Peyer's patch (tissue), 4 donors: ENCODE results near the gene MB21D2. TPM values are rescaled to one million over a fixed set of nuclear protein-coding genes. Genes with fewer than 3 reads are reported as not detected.

Experiments
- DNase-seq, 3 donors: peaks; one replicate each; pipeline ENCODE4 v3.0.0-alpha.2; 2017 to 2019
- H3K27ac ChIP-seq, 4 donors: fragments of 200-600 bp; sonication (generic); one replicate each; pipeline ENCODE4 v1.5.1; 2016 to 2019
- H3K27me3 ChIP-seq, 2 donors: fragments of 200-600 bp; sonication (generic); one replicate each; pipeline ENCODE4 v1.5.1; 2019
- H3K36me3 ChIP-seq, 3 donors: fragments of 200-600 bp; sonication (generic); one replicate each; pipeline ENCODE4 v1.5.1; 2016 to 2019
- H3K4me1 ChIP-seq, 4 donors: fragments of 200-600 bp; sonication (generic); one replicate each; pipeline ENCODE4 v1.5.1; 2016 to 2019
- H3K4me3 ChIP-seq, 4 donors: fragments of 200-600 bp; sonication (generic); 1 replicate in 3 of 4; 2 replicates in 1 of 4; pipeline ENCODE4 v1.5.1; 2016 to 2019; ENCODE audit warnings: mild to moderate bottlenecking in 1 of 4
- H3K9me3 ChIP-seq, 4 donors: fragments of 200-600 bp; sonication (generic); one replicate each; pipeline ENCODE4 v1.5.1; 2016 to 2019; ENCODE audit warnings: mild to moderate bottlenecking in 1 of 4
- CTCF ChIP-seq, 6 experiments: fragments of 450-650 bp in 4 of 6; fragments of 200-600 bp in 2 of 6; sonication (generic) in 1 of 6; IDR thresholded peaks; one replicate each; pipeline ENCODE4 v1.5.1; 2017 to 2019; ENCODE audit warnings: antibody characterized with exemption in 6 of 6, mild to moderate bottlenecking in 3 of 6, moderate library complexity in 1 of 6
- POLR2A ChIP-seq, 2 donors: fragments of 450-650 bp; IDR thresholded peaks; one replicate each; pipeline ENCODE4 v1.5.1; 2017; ENCODE audit warnings: antibody characterized with exemption in 2 of 2, mild to moderate bottlenecking in 2 of 2, moderate library complexity in 2 of 2
- total RNA-seq, 4 donors: library from RNA; depleted of rRNA; stranded (reverse); fragments of >200 nt; gene quantifications; one replicate each; pipeline ENCODE4 v1.1.0, GENCODE V29; 2016

Gene MB21D2
- total RNA-seq, 4 donors from 2014 or later, result 6.6 to 16.6 (median 13.0) TPM

- Histone ChIP-seq H3K4me3 (no peak overlapping the region), H3K9me3 (no peaks in the 10 kb centered on the region), H3K4me1 (peaks cover 0 to 3% (median 0%) of the 10 kb centered on the region in 4 donors), H3K27ac (no peak overlapping the region), H3K36me3 (no peaks in the 10 kb centered on the region), H3K27me3 (no peaks in the 10 kb centered on the region)
- no peak for DNase-seq
- TF ChIP-seq POLR2A (IDR thresholded peaks at IDR 0.05) (no peak), CTCF (IDR thresholded peaks at IDR 0.05) (no peak)
Measured at GRCh38 chr3:192831801-192832347, 85.8 kb downstream of the MB21D2 start.

GRCh38 chr3:192831111-192831644 is 86.5 kb downstream of the MB21D2 start:
- H3K27ac ChIP-seq, result no peak overlapping the region
- H3K36me3 ChIP-seq, result no peaks in the 10 kb centered on the region
- no peak for TF ChIP-seq POLR2A (IDR thresholded peaks at IDR 0.05)
- TF ChIP-seq CTCF (IDR thresholded peaks at IDR 0.05), result no peak
- H3K27me3 ChIP-seq, result no peaks in the 10 kb centered on the region
- no peak overlapping the region for H3K4me3 ChIP-seq
- no peaks in the 10 kb centered on the region for H3K9me3 ChIP-seq
- DNase-seq, result no peak
- H3K4me1 ChIP-seq, result peaks cover 0 to 3% (median 0%) of the 10 kb centered on the region in 4 donors

GRCh38 chr3:192830291-192831110 is 87.2 kb downstream of the MB21D2 start:
- peaks cover 0 to 8% (median 0%) of the 10 kb centered on the region in 4 donors for H3K4me1 ChIP-seq
- H3K27ac ChIP-seq, result no peak overlapping the region

GRCh38 chr3:192827863-192828594 is 89.6 kb downstream of the MB21D2 start:
- Histone ChIP-seq H3K27ac (no peak overlapping the region), H3K9me3 (no peaks in the 10 kb centered on the region), H3K36me3 (no peaks in the 10 kb centered on the region), H3K4me3 (no peak overlapping the region), H3K4me1 (peaks cover 0 to 7% (median 0%) of the 10 kb centered on the region in 4 donors), H3K27me3 (no peaks in the 10 kb centered on the region)
- no peak for DNase-seq
- TF ChIP-seq POLR2A (IDR thresholded peaks at IDR 0.05), result no peak
- no peak for TF ChIP-seq CTCF (IDR thresholded peaks at IDR 0.05)

More at GRCh38 chr3:192830291-192831110, 87.2 kb downstream of the MB21D2 start:
- no peak for DNase-seq
- H3K27me3 ChIP-seq, result no peaks in the 10 kb centered on the region
- no peak for TF ChIP-seq POLR2A (IDR thresholded peaks at IDR 0.05)
- no peak for TF ChIP-seq CTCF (IDR thresholded peaks at IDR 0.05)
- no peaks in the 10 kb centered on the region for H3K36me3 ChIP-seq
- H3K9me3 ChIP-seq, result no peaks in the 10 kb centered on the region
- no peak overlapping the region for H3K4me3 ChIP-seq

- peaks cover 0 to 7% (median 0%) of the 10 kb centered on the region in 4 donors for H3K4me1 ChIP-seq
- H3K4me3 ChIP-seq, result no peak overlapping the region
- TF ChIP-seq POLR2A (IDR thresholded peaks at IDR 0.05) (no peak), CTCF (IDR thresholded peaks at IDR 0.05) (no peak)
Measured at GRCh38 chr3:192827208-192827607, 90.4 kb downstream of the MB21D2 start.

More at GRCh38 chr3:192827208-192827607, 90.4 kb downstream of the MB21D2 start:
- no peak for DNase-seq
- Histone ChIP-seq H3K9me3 (no peaks in the 10 kb centered on the region), H3K36me3 (no peaks in the 10 kb centered on the region), H3K27me3 (no peaks in the 10 kb centered on the region), H3K27ac (no peak overlapping the region)
